PFSK-1 (cell line): Measurements from ENCODE around the gene KIAA1755.

Experiments
- FOXP2 ChIP-seq: optimal IDR thresholded peaks from 2 replicates; pipeline ENCODE3; 2011; ENCODE audit warnings: borderline replicate concordance, control low read depth, inconsistent platforms; ENCODE audit not compliant: insufficient read depth; ENCODE audit errors: extremely low read length, extremely low read depth
- POLR2AphosphoS5 ChIP-seq: IDR thresholded peaks from 2 replicates; pipeline ENCODE4 v1.6.1; 2012; ENCODE audit warnings: low read depth, mild to moderate bottlenecking, control low read depth, low read length, moderate library complexity
- REST ChIP-seq, 2 experiments: IDR thresholded peaks; 2 replicates each; pipeline versions ENCODE4 v1.6.1 to v1.8.0; 2011 to 2012; ENCODE audit warnings: low read depth in 2 of 2, low read length in 2 of 2, control low read depth in 1 of 2, inconsistent platforms in 1 of 2, mild to moderate bottlenecking in 1 of 2, moderate library complexity in 1 of 2; ENCODE audit not compliant: insufficient read depth in 1 of 2
- SIN3A ChIP-seq: IDR thresholded peaks from 2 replicates; pipeline ENCODE4 v1.6.1; 2012; ENCODE audit warnings: mild to moderate bottlenecking, low read length, moderate library complexity, borderline replicate concordance; ENCODE audit not compliant: insufficient read depth
- TAF1 ChIP-seq: IDR thresholded peaks from 2 replicates; pipeline ENCODE4 v1.6.1; 2012; ENCODE audit warnings: low read length, control low read depth, borderline replicate concordance; ENCODE audit not compliant: insufficient read depth

Gene KIAA1755

GRCh38 chr20:38192323-38192885, 68.1 kb downstream of the KIAA1755 start:
- TF ChIP-seq REST (IDR thresholded peaks at IDR 0.05; ENCODE audit: insufficient read depth in 1 of 2, low read depth in 2 of 2, low read length in 2 of 2) (no peak), POLR2AphosphoS5 (no peak), TAF1 (no peak), FOXP2 (no peak), SIN3A (no peak)

GRCh38 chr20:38191654-38192053, 68.9 kb downstream of the KIAA1755 start:
- TF ChIP-seq FOXP2 (no peak), TAF1 (no peak), POLR2AphosphoS5 (no peak)

GRCh38 chr20:38190936-38191371, 69.6 kb downstream of the KIAA1755 start:
- no peak for TF ChIP-seq TAF1
- no peak for TF ChIP-seq REST (IDR thresholded peaks at IDR 0.05; ENCODE audit: insufficient read depth in 1 of 2, low read depth in 2 of 2, low read length in 2 of 2)
- TF ChIP-seq POLR2AphosphoS5: no peak
- TF ChIP-seq FOXP2: no peak
- TF ChIP-seq SIN3A: no peak

GRCh38 chr20:38190166-38190565, 70.4 kb downstream of the KIAA1755 start:
- TF ChIP-seq POLR2AphosphoS5 (no peak), FOXP2 (no peak), REST (IDR thresholded peaks at IDR 0.05; ENCODE audit: insufficient read depth in 1 of 2, low read depth in 2 of 2, low read length in 2 of 2) (no peak)

GRCh38 chr20:38187517-38187916, 73.0 kb downstream of the KIAA1755 start:
- TF ChIP-seq REST (IDR thresholded peaks at IDR 0.05; ENCODE audit: insufficient read depth in 1 of 2, low read depth in 2 of 2, low read length in 2 of 2): no peak
- TF ChIP-seq SIN3A: no peak
- TF ChIP-seq POLR2AphosphoS5: no peak
- TF ChIP-seq TAF1: no peak
- no peak for TF ChIP-seq FOXP2
